SK-N-MC (cell line): Measurements from ENCODE around the gene UBQLN4.

ENCODE experiments used
- DNase-seq: peaks from one replicate; pipeline ENCODE4 v3.0.0-alpha.2; 2011; ENCODE audit warnings: low read depth, low spot score
- H3K27ac ChIP-seq: fragments of 200-600 bp; sonication (generic); 2 replicates; pipeline ENCODE4 v1.5.1; 2016; ENCODE audit warnings: mixed run types
- H3K36me3 ChIP-seq: fragments of 200-600 bp; sonication (generic); 2 replicates; pipeline ENCODE4 v1.6.1; 2017; ENCODE audit warnings: antibody characterized with exemption, low read length, mixed read lengths; ENCODE audit not compliant: insufficient read depth
- H3K4me3 ChIP-seq: fragments of 200-600 bp; sonication (generic); 2 replicates; pipeline ENCODE4 v1.5.1; 2016
- H3K9ac ChIP-seq: fragments of 200-600 bp; sonication (generic); 2 replicates; pipeline ENCODE4 v1.8.0; 2017; ENCODE audit warnings: mixed run types, mixed read lengths; ENCODE audit not compliant: insufficient read length
- H3K9me3 ChIP-seq: fragments of 200-600 bp; sonication (generic); 2 replicates; pipeline ENCODE4 v1.6.1; 2017; ENCODE audit warnings: low read depth, mild to moderate bottlenecking, antibody characterized with exemption, low read length, moderate library complexity, mixed read lengths
- EZH2 ChIP-seq: fragments of 200-600 bp; sonication (generic); IDR thresholded peaks from one replicate; pipeline ENCODE4 v1.6.1; 2017; ENCODE audit warnings: antibody characterized with exemption
- FOXP2 ChIP-seq: optimal IDR thresholded peaks from 2 replicates; pipeline ENCODE3; 2011; ENCODE audit warnings: mild to moderate bottlenecking, moderate library complexity; ENCODE audit not compliant: insufficient read depth; ENCODE audit errors: extremely low read length, control extremely low read depth
- POLR2AphosphoS5 ChIP-seq: IDR thresholded peaks from 2 replicates; pipeline ENCODE4 v1.6.1; 2012; ENCODE audit warnings: mild to moderate bottlenecking, low read depth, low read length, borderline replicate concordance

The UBQLN4 gene

GRCh38 chr1:156056326-156056849 lies 2.8 kb upstream of the UBQLN4 start:
- Histone ChIP-seq H3K36me3 (peaks cover 1% of the 10 kb centered on the region; the same call in 1 of the 2 replicates), H3K9ac (no peak overlapping the region), H3K27ac (no peak overlapping the region), H3K4me3 (no peak overlapping the region), H3K9me3 (no peaks in the 10 kb centered on the region)
- DNase-seq, result no peak
- no peak for TF ChIP-seq FOXP2
- no peak for TF ChIP-seq EZH2
- TF ChIP-seq POLR2AphosphoS5, result no peak

- H3K27ac ChIP-seq, result no peak overlapping the region
- TF ChIP-seq EZH2 (no peak), POLR2AphosphoS5 (no peak), FOXP2 (no peak)
- peaks cover 3% of the 10 kb centered on the region; the same call in 1 of the 2 replicates for H3K36me3 ChIP-seq
- peak overlapping the region; percentile 83 for H3K9ac ChIP-seq
- no peak for DNase-seq
- no peaks in the 10 kb centered on the region for H3K9me3 ChIP-seq
- H3K4me3 ChIP-seq, result peak overlapping the region; percentile 97
Measured at GRCh38 chr1:156055281-156056048, 1.9 kb upstream of the UBQLN4 start.

DNA sequence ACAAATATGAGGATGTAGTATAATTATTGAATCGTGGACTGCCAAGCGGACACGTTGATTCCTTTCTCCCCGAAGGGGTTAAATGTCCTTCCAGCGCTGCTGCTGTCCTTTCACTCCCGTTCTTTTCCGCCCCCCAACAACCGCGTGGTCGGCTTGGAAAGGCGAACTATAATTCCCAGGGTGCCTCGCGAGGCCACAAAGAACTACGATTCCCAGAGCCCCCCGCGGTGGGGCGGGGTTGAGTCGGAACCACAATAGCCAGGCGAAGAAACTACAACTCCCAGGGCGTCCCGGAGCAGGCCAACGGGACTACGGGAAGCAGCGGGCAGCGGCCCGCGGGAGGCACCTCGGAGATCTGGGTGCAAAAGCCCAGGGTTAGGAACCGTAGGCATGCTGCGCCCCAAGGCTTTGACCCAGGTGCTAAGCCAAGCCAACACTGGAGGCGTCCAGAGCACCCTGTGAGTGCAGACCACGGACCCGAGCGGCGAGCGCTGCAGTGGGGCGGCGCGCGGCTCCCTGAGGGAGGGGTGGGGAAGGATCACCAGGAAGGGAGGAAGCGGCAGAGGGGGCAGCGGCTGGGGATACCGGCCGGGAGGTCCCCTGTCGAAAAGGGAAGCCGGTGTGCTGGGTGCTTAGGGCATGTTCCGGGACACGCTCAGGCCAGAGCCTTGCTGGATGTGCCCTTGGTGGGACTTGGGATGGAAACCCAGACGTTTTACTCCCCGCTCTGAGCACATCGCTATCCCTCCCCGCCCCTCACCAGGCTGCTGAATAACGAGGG lies 1.1 kb upstream of the UBQLN4 start, which contains the start of gene LAMTOR2:
LAMTOR2 (plus strand) TSS at position 283 of the 781 bp plus-strand sequence; CDS start at position 391, 108 bp downstream.
- Histone ChIP-seq H3K36me3 (peaks cover 9% of the 10 kb centered on the region; the same call in 1 of the 2 replicates), H3K9ac (peak within 1 kb of the TSS; percentile 96), H3K27ac (peak within 1 kb of the TSS; percentile 99), H3K9me3 (no peaks in the 10 kb centered on the region), H3K4me3 (peak within 1 kb of the TSS; percentile 97)
- DNase-seq, result peak; percentile 75
- peak; percentile 69 for TF ChIP-seq FOXP2
- no peak for TF ChIP-seq EZH2
- peak; percentile 86 for TF ChIP-seq POLR2AphosphoS5

DNA sequence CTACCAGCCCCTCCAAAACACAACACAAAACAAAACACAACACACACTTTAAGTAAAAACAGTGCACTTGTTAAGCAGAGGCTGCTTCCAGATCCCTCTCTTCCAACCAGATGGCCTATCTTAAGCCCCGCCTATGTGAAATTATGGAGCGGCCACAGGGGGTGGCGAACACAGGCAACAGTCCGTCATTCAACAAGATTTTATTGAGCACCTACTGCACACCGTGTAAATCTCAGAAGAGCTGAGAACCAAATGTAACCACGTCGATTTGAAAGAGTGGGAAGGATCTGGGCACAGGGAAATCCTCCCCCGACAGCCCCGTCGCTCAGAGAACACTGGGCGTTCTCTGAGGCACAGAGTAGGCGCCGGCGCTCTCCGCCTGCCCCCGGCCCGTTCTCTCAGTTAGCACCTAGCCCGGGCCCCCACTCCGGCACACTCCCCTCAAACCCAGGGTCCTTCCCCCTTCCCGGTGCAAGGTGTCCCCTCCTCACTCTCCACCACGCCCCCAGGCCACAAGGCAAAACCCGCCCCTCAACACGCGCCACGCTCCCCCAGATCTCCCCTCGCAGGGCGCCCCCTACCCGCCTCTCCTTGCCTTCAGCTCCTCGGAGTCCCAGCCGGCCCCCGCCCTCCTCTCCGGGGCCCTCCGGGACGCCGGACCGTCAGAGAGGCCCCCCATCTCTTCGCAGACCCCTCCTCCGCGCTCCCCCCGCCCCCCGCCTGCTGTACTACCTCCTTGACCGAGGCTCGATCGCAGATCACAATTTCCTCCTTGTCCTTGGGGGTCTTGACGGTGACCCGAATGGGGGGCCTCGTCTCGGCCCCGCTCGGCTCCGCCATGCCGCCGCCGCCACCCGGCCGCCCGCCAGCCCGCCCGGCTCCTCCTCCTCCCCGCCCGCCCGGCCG lies 483 bp downstream of the UBQLN4 start:
- H3K9me3 ChIP-seq, result no peaks in the 10 kb centered on the region
- TF ChIP-seq POLR2AphosphoS5 (no peak), FOXP2 (no peak), EZH2 (no peak)
- peak overlapping the region; percentile 80 for H3K9ac ChIP-seq
- peaks cover 23% of the 10 kb centered on the region; the same call in 1 of the 2 replicates for H3K36me3 ChIP-seq
- DNase-seq, result no peak
- peak overlapping the region; percentile 97 for H3K4me3 ChIP-seq
- peak overlapping the region; percentile 56; the same call in 1 of the 2 replicates for H3K27ac ChIP-seq

- DNase-seq, result no peak
- no peak overlapping the region for H3K27ac ChIP-seq
- H3K36me3 ChIP-seq, result peaks cover 26% of the 10 kb centered on the region; the same call in 1 of the 2 replicates
- TF ChIP-seq FOXP2, result no peak
- no peak for TF ChIP-seq EZH2
- TF ChIP-seq POLR2AphosphoS5, result no peak
- H3K4me3 ChIP-seq, result no peak overlapping the region
- H3K9me3 ChIP-seq, result no peaks in the 10 kb centered on the region
- H3K9ac ChIP-seq, result no peak overlapping the region
Measured at GRCh38 chr1:156051011-156051725, 2.4 kb downstream of the UBQLN4 start.

DNA sequence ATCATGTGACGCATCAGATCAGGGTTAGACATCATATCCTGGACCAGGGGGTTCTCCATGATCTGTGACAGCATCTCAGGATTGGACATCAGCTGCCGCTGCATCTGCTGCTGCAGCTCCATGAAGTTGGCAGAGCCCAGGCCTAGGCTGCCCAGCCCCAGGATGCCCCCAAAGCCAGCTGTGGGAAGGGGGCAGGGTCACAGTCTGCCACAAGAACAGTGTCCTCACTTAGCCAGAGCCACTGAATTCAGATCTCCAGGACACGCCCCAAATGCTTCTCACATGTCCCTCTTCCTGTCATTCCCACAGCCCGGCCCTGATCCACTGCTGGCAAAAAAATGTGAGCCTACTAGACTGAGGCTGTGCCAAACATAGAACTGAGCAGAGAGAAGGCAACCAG lies 3.2 kb downstream of the UBQLN4 start:
- H3K4me3 ChIP-seq, result no peak overlapping the region
- peaks cover 27% of the 10 kb centered on the region; the same call in 1 of the 2 replicates for H3K36me3 ChIP-seq
- no peaks in the 10 kb centered on the region for H3K9me3 ChIP-seq
- no peak for DNase-seq
- no peak overlapping the region for H3K9ac ChIP-seq
- no peak overlapping the region for H3K27ac ChIP-seq
- no peak for TF ChIP-seq POLR2AphosphoS5
- no peak for TF ChIP-seq EZH2
- TF ChIP-seq FOXP2, result no peak

DNA sequence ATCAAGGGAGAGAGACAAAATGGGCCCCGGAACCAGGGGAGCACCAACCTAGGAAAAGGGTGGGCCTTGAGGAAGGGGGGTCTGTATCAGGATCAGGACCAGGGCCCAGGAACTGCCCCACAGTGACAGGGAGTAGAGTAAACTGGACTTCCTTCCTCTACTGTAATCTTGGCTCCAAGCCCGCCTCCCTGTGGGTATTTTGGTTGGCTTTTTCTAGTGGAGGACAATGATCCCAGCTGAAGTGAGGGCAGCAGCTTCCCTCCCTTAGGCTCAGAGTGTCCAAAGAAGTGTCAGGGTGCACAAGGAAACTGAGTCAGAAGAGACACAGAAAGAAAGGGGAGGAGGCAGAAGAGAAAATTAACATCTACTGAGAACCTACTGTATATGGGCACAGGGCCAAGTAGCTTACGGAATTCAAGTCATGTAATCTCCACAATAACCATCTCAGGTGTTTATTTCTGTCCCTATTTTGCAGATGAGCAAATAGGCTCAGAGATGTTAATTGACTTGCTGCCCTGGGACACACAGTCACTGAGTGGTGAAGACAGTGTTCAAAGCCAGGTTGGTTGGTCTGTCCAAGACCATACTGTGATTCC lies 4.8 kb downstream of the UBQLN4 start:
- no peak for TF ChIP-seq FOXP2
- TF ChIP-seq EZH2, result no peak
- no peak for TF ChIP-seq POLR2AphosphoS5
- no peak for DNase-seq
- H3K4me3 ChIP-seq, result no peak overlapping the region
- peaks cover 40% of the 10 kb centered on the region; the same call in 1 of the 2 replicates for H3K36me3 ChIP-seq
- no peak overlapping the region for H3K9ac ChIP-seq
- no peak overlapping the region for H3K27ac ChIP-seq
- H3K9me3 ChIP-seq, result no peaks in the 10 kb centered on the region
